CD4-positive, alpha-beta T cell treated with Interferon alpha-2 for 1 hour (primary cell): Measurements from ENCODE around the gene ZNF626.
"Not testable (repeated sequence)": the region's sequence is repeated elsewhere in the genome, so short reads cannot be mapped to it uniquely, and the experiment has no call there.

Experiments
- DNase-seq, 2 donors: peaks; one replicate each; pipeline ENCODE4 v3.0.0-alpha.2; 2020 to 2022

ZNF626 gene

GRCh38 chr19:20661150-20661819 lies at the start of gene ZNF626:
Gene ZNF626, minus strand, starts transcription at chr19:20661571. Its CDS starts 125 bp downstream, at chr19:20661446.
- DNase-seq, result peak; percentile 93 to 95

DNA sequence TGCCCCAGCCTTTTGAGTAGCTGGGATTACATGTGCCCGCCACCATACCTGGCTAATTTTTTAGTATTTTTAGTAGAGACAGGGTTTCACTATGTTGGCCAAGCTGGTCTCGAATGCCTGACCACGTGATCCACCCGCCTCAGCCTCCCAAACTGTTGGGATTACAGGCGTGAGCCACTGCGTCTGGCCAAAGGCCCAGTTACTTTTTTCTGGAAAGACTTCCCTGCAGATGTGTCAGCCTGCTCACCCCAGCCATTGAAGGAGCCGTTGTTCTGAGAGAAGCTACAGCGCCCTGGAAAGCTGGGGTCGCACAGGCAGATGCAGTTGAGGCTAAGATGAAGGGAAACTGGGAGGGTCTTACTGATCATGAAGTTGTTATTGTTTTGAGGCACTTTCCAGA lies 7.9 kb upstream of the ZNF626 start:
- DNase-seq, result no peak

DNA sequence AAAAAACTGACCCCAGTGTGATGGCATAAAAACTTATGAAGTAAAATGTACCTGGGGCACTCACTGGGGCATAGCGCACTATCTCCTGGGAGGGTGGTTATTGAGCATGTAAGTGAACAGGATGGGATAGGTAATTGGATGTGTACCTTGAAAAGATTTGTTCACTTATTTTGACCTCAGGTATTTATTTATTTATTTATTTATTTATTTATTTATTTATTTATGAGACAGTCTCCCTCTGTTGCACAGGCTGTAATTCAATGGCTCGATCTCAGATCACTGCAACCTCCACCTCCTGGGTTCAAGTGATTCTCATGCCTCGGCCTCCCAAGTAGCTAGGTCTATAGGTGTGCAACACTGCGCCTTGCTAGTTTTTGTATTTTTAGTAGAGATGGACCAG lies 5.9 kb upstream of the ZNF626 start:
- DNase-seq, result no peak

- no peak for DNase-seq
Observed at GRCh38 chr19:20664901-20665781, 3.8 kb upstream of the ZNF626 start.

DNA sequence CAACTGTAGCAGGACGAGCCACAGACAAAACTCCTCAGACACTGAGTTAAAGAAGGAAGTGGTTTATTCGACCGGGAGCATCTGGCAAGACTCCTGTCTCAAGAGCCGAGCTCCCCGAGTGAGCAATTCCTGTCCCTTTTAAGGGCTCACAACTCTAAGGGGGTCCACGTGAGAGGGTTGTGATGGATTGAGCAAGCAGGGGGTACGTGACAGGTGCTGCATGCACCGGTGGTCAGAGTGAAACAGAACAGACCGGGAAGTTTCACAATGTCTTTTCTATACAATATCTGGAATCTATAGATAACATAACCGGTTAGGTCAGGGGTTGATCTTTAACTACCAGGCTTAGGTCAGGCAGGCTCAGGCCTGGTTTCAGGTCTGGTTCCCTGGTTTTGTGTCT lies 3.1 kb upstream of the ZNF626 start:
- not testable (repeated sequence) for DNase-seq

DNA sequence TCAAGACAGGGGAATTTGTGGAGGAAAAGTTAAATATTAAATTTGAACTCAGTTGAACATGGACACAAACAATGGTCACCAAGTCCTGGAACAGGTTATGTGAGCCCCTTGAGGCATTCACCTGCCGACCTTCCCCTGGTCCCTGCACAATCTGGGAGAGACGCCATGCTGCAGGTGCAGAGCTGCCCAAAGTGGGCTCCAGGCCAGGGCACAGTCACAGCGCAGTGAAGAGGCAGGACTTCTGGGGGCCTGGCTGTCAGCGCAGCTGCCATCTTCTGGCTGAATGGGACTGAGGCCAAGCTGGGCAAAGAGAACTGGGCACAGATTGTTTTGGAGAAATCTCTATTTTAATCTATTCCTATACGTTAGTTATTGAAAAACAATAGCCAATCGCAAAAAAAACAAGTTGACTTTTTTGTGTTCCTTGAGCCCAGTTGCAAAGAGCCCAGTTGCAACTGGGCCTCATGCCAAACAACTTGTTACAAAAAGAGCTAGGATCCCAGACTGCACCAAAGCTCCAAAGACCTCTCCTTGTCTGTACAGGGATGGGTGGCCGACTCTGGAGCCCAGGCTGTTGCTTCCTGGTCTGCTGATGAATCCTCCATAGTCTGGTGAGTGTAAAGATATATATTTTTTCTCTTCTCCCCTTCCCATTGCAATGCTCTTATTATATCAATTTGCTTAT lies 1.2 kb upstream of the ZNF626 start:
- no peak for DNase-seq

DNA sequence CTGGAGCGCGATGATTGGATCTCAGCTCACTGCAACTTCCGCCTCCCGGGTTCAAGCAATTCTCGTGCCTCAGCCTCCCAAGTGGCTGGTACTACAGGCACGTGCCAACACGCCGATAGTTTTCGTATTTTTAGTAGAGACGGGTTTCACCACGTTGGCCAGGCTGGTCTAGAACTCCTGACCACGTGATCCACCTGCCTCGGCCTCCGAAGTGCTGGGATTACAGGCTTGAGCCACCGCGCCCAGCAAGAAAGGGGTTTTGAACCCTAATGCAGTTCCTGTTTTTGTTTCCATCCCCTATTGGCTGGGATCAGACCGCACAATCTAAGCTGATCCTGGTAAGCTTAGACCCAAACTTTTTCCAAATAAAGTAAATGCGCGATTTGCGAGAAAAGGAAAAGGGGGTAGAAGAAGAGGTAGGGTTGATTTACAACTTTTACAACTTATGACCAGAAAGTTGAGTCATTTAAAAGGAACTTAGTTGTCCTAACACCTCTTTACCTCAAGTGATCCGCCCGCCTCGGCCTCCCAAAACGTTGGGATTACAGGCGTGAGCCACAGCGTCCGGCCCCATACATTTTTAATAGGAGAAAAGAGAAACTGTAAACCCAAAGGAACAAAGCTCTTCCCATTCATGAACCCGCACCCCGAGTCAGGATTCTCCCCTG lies 764 bp downstream of the ZNF626 start:
- DNase-seq, result no peak

DNA sequence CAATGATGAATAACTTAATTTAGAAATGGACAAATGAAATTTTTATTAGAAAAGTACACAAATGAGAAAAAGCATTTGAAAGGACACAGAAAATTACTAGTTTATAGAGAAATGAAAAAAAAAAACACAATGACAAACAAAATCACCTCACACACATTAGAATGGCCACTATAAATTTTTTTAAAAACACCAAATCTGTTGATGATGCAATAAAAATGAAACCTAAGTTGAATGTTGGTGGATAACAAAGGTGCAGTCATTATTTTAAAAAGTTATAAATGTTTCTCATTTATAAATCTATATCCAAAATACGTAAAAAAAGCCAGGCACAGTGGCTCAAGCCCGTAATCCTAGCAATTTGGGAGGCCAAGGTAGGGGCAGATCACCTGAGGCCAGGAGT lies 20.8 kb downstream of the ZNF626 start:
- no peak for DNase-seq

DNA sequence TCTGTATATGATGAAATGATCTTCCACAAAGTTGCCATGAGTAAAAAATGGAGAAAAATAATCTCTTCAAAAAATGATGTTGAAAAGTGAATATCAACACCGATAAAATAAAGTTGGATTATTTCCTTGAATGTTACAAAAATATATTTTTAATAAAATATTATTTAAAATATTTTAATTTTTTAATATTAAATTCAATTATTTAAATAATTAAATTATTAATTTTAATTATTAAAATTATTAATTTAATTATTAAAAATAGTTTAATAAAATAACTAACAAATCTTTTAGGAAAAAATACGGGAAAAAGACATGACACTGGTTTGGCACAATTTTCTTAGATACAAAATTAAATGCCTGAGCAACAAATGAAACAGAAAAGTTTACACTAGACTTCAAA lies 21.3 kb downstream of the ZNF626 start:
- no peak for DNase-seq

DNA sequence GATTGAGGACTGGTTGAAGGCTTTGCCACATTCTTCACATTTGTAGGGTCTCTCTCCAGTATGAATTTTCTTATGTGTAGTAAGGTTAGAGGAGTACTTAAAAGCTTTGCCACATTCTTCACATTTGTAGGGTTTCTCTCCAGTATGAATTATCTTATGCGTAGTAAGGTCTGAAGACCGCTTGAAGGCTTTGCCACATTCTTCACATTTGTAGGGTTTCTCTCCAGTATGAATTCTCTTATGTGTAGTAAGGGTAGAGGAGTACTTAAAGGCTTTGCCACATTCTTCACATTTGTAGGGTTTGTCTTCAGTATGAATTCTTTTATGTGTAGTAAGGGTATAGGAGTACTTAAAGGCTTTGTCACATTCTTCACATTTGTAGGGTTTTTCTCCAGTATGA lies 36.8 kb downstream of the ZNF626 start:
- not testable (repeated sequence) for DNase-seq

DNA sequence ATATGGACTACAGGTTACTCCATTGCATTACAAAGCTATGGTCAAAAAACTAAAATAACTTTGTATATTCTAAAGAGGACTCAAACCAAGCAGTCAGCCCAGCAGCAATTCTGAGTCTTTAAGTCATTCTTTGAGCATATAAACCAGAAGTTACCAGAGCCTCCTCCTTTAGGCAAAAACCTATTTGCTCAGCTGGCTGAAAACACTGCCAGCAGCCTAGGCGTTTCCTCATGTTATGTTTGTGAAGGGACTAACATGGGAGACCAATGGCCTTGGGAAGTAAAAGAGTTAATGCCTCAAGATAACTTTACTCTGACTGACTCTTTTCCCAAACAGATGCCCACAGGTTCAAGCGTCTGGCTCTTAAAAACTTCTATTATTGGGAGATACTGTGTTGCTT lies 45.3 kb downstream of the ZNF626 start:
- DNase-seq, result no peak

- DNase-seq, result not testable (repeated sequence)
Observed at GRCh38 chr19:20614971-20615370, 46.4 kb downstream of the ZNF626 start.

GRCh38 chr19:20612711-20613316 lies 48.6 kb downstream of the ZNF626 start:
- no peak for DNase-seq

DNA sequence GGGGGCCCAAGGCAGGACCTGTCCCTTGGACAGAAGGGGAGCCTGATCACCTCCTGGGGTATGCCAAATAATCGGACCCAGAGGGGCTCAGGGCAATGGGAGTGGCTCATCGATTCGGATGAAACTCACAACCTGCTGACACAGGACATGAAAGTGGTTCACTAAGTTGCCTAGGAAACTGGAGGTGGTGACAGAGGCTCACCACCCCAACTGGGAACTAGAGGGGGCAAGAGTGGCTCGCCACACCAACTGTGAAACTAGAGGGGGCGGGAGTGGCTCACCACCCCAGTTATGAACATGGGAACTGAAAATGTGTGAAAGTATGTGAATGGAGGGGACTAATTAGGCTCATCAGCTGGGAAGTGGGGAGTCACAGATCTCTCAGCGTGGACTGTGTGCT lies 49.5 kb downstream of the ZNF626 start:
- no peak for DNase-seq

DNA sequence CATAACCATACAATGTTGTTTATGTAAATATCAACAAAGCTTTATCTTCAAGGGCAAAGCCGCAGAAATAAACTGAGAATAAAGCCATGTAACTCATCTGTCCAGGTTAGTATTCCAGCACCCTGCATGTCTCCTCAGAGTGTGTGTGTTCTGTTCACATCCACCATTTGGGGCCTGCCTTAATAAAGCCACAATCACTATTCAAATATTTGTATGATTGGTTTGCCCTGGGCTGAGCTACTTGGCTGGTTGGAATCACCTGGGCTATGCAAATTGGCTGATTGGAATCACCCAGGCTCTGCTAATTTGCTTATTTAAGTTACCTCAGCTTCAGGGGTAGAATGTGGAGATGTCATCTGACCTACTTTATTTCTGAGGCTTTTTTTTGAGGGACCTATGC lies 53.4 kb downstream of the ZNF626 start:
- DNase-seq, result no peak
